Thyroid gland (tissue), 4 donors: ENCODE measurements around the gene TMEM143. TPM values are rescaled to one million over a fixed set of nuclear protein-coding genes. Genes with fewer than 3 reads are reported as not detected.
"Not testable (repeated sequence)": the region's sequence is repeated elsewhere in the genome, so short reads cannot be mapped to it uniquely, and the experiment has no call there.

Experiments used
- DNase-seq, 2 donors: peaks; one replicate each; pipeline ENCODE4 v3.0.0-alpha.2; 2019
- H3K27ac ChIP-seq, 3 donors: fragments of 200-600 bp; sonication (generic); 1 replicate in 2 of 3; 2 replicates in 1 of 3; pipeline ENCODE4 v1.5.1; 2016 to 2019; ENCODE audit warnings: mild to moderate bottlenecking in 1 of 3, moderate library complexity in 1 of 3
- H3K27me3 ChIP-seq: fragments of 200-600 bp; sonication (generic); one replicate; pipeline ENCODE4 v1.5.1; 2019
- H3K36me3 ChIP-seq, 2 donors: fragments of 200-600 bp; sonication (generic); one replicate each; pipeline ENCODE4 v1.5.1; 2016 to 2019
- H3K4me1 ChIP-seq, 2 donors: fragments of 200-600 bp; sonication (generic); one replicate each; pipeline ENCODE4 v1.5.1; 2017 to 2019
- H3K4me3 ChIP-seq, 3 donors: fragments of 200-600 bp; sonication (generic); replicated peaks in 1 of 3; 1 replicate in 2 of 3; 2 replicates in 1 of 3; pipeline ENCODE4 v1.5.1; 2016; ENCODE audit warnings: mild to moderate bottlenecking in 1 of 3
- H3K9me3 ChIP-seq: fragments of 200-600 bp; sonication (generic); one replicate; pipeline ENCODE4 v1.5.1; 2017
- POLR2A ChIP-seq, 2 donors: fragments of 450-650 bp; IDR thresholded peaks; one replicate each; pipeline ENCODE4 v1.6.1; 2017; ENCODE audit warnings: antibody characterized with exemption in 2 of 2, mild to moderate bottlenecking in 2 of 2, moderate library complexity in 1 of 2
- WGBS, 2 donors: methylation state at CpG; one replicate each; pipeline ENCODE4 v1.1.5; 2017; 5-methylcytosine and 5-hydroxymethylcytosine counted together
- intact Hi-C: fragments of 100-400 bp; cut with DNase I; formaldehyde crosslinking; loops from one replicate; pipeline ENCODE4 v1.15.1; 2023
- total RNA-seq, 4 donors: library from RNA; depleted of rRNA; stranded (reverse); fragments of >200 nt; gene quantifications; one replicate each; pipeline ENCODE4 v1.2.3, GENCODE V29; 2016
- TF ChIP-seq, protein P1 (sequence below), 6 experiments: fragments of 200-600 bp in 3 of 6; fragments of 450-650 bp in 3 of 6; sonication (generic) in 3 of 6; IDR thresholded peaks; one replicate each; pipeline ENCODE4 v1.5.1; 2016 to 2019; ENCODE audit warnings: antibody characterized with exemption in 6 of 6, mild to moderate bottlenecking in 2 of 6, inconsistent platforms in 1 of 6, moderate library complexity in 1 of 6

TMEM143 gene
- total RNA-seq, 4 donors from 2014 or later, result 6.3 to 12.6 (median 9.2) TPM

GRCh38 chr19:48295458-48295857 is 68.3 kb downstream of the TMEM143 start:
- 78 to 88% methylated on average over 10 of the region's 10 CpGs for WGBS, 2 donors
- TF ChIP-seq, protein P1, sequence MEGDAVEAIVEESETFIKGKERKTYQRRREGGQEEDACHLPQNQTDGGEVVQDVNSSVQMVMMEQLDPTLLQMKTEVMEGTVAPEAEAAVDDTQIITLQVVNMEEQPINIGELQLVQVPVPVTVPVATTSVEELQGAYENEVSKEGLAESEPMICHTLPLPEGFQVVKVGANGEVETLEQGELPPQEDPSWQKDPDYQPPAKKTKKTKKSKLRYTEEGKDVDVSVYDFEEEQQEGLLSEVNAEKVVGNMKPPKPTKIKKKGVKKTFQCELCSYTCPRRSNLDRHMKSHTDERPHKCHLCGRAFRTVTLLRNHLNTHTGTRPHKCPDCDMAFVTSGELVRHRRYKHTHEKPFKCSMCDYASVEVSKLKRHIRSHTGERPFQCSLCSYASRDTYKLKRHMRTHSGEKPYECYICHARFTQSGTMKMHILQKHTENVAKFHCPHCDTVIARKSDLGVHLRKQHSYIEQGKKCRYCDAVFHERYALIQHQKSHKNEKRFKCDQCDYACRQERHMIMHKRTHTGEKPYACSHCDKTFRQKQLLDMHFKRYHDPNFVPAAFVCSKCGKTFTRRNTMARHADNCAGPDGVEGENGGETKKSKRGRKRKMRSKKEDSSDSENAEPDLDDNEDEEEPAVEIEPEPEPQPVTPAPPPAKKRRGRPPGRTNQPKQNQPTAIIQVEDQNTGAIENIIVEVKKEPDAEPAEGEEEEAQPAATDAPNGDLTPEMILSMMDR (IDR thresholded peaks at IDR 0.05), result no peak
- no peak for TF ChIP-seq POLR2A (IDR thresholded peaks at IDR 0.05)
- H3K27ac ChIP-seq, result no peak overlapping the region

DNA sequence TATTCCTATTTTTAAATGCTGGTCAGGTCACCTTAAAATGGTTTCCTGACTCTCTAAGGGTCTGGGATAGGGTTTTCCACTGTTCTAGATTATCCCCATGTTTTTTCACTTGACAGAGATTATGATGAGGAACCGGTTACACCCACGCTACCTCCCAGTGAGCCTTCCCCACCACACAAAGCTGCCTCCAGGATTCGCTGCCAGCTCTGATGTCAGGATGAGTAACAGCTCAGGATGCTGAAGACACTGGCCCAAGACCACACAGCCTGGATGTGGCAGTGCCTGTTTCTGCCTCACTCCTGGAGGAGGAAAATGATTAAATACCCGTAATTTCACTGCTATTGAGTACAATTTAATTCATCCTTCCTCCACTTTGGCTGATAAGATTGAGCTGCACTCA is 70.9 kb downstream of the TMEM143 start:
- DNase-seq, result no peak
- no peak for TF ChIP-seq POLR2A (IDR thresholded peaks at IDR 0.05)
- TF ChIP-seq, protein P1 (IDR thresholded peaks at IDR 0.05), result no peak
- Histone ChIP-seq H3K36me3 (no peaks in the 10 kb centered on the region), H3K27ac (no peak overlapping the region), H3K27me3 (no peaks in the 10 kb centered on the region), H3K4me3 (no peak overlapping the region), H3K9me3 (no peaks in the 10 kb centered on the region), H3K4me1 (peaks cover 8% of the 10 kb centered on the region in 2 donors)
- intact Hi-C loops, result loop anchor here (2.0 kb wide), 1 partner anchor 22 kb away; the partner anchor contains the start of gene ZNF114
- WGBS, 2 donors, result 87 to 91% methylated on average over 4 of the region's 4 CpGs

More at GRCh38 chr19:48295458-48295857, 68.3 kb downstream of the TMEM143 start:
- intact Hi-C loops, result no loop called here
- DNase-seq, result no peak
- H3K4me1 ChIP-seq, result peaks cover 5 to 6% of the 10 kb centered on the region in 2 donors
- H3K4me3 ChIP-seq, result no peak overlapping the region
- H3K36me3 ChIP-seq, result no peaks in the 10 kb centered on the region
- no peaks in the 10 kb centered on the region for H3K9me3 ChIP-seq
- H3K27me3 ChIP-seq, result no peaks in the 10 kb centered on the region

DNA sequence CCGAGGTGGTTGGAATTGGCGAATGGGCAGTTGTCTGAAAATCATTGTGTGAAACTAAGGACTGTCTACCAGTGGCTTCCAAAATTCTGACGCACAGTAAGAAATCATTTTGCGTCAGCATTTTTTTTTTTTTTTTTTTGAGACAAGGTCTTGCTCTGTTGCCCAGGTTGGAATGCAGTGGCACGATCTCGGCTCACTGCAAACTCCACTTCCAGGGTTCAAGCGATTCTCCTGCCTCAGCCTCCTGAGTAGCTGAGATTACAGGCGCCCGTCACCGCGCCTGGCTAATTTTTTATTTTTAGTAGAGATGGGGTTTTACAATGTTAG is 72.3 kb downstream of the TMEM143 start:
- H3K9me3 ChIP-seq, intact Hi-C loops, H3K36me3 ChIP-seq, H3K27me3 ChIP-seq, H3K4me1 ChIP-seq, DNase-seq: not testable (repeated sequence)
- WGBS, 2 donors, result 15 to 22% methylated on average over 11 of the region's 11 CpGs
- Histone ChIP-seq H3K27ac (peak overlapping the region in 2 of 3 donors; percentile 62 to 65), H3K4me3 (peak overlapping the region in 1 of 3 donors; percentile 53)

- DNase-seq, result peak; percentile 90 to 94
- intact Hi-C loops, result no loop called here
- peak overlapping the region in 2 of 3 donors; percentile 37 to 65 for H3K27ac ChIP-seq
- no peak for TF ChIP-seq POLR2A (IDR thresholded peaks at IDR 0.05)
- TF ChIP-seq, protein P1 (IDR thresholded peaks at IDR 0.05), result peak; percentile 92 to 99 (median 96)
- peaks cover 0 to 8% of the 10 kb centered on the region in 2 donors for H3K36me3 ChIP-seq
- H3K9me3 ChIP-seq, result no peaks in the 10 kb centered on the region
- peaks cover 8% of the 10 kb centered on the region in 2 donors for H3K4me1 ChIP-seq
- peak overlapping the region in 1 of 3 donors; percentile 53 for H3K4me3 ChIP-seq
- no peaks in the 10 kb centered on the region for H3K27me3 ChIP-seq
- 1 to 2% methylated on average over 29 to 37 of the region's 45 CpGs for WGBS, 2 donors
These were observed 72.8 kb downstream of the TMEM143 start for GRCh38 chr19:48290771-48291488.

GRCh38 chr19:48290401-48290770 is 73.4 kb downstream of the TMEM143 start:
- H3K9me3 ChIP-seq, result no peaks in the 10 kb centered on the region
- peak; percentile 23 to 35 for DNase-seq
- H3K27ac ChIP-seq, result peak overlapping the region in 1 of 3 donors; percentile 65
- intact Hi-C loops, result no loop called here
- H3K4me3 ChIP-seq, result peak overlapping the region in 1 of 3 donors; percentile 53
- TF ChIP-seq, protein P1 (IDR thresholded peaks at IDR 0.05), result peak in 1 of 6 experiments; percentile 4
- TF ChIP-seq POLR2A (IDR thresholded peaks at IDR 0.05), result no peak
- H3K4me1 ChIP-seq, result peaks cover 8% of the 10 kb centered on the region in 2 donors
- H3K27me3 ChIP-seq, result no peaks in the 10 kb centered on the region
- 2 to 12% methylated on average over 8 to 9 of the region's 10 CpGs for WGBS, 2 donors
- H3K36me3 ChIP-seq, result peaks cover 0 to 8% of the 10 kb centered on the region in 2 donors
